Stimulated activated CD8-positive, alpha-beta memory T cell treated with anti-CD3 and anti-CD28 coated beads, Interleukin-2, amount 100 ng/mL, for 1 hour (primary cell): ENCODE results near the gene MON2.
"Not testable (repeated sequence)": the region's sequence is repeated elsewhere in the genome, so short reads cannot be mapped to it uniquely, and the experiment has no call there.

ENCODE experiments used
- DNase-seq, 2 donors: peaks; one replicate each; pipeline ENCODE4 v3.0.0-alpha.2; 2020; ENCODE audit warnings: low read depth in 2 of 2

The MON2 gene

GRCh38 chr12:62466594-62467491 is at the start of gene MON2:
Gene MON2 (plus strand): TSS chr12:62466826. CDS start chr12:62467208, 382 bp downstream.
- DNase-seq: peak; percentile 64 to 75

- DNase-seq: no peak
Observed at GRCh38 chr12:62426089-62426488, 40.5 kb upstream of the MON2 start.

- no peak for DNase-seq
Observed at GRCh38 chr12:62429457-62429856, 37.2 kb upstream of the MON2 start.

- DNase-seq: no peak
Observed at GRCh38 chr12:62434494-62435302, 31.9 kb upstream of the MON2 start.

- no peak for DNase-seq
Observed at GRCh38 chr12:62435303-62436163, 31.1 kb upstream of the MON2 start.

- DNase-seq: no peak
Observed at GRCh38 chr12:62436164-62436503, 30.5 kb upstream of the MON2 start.

- peak in 1 of 2 donors; percentile 28 for DNase-seq
Observed at GRCh38 chr12:62438098-62438692, 28.4 kb upstream of the MON2 start.

- no peak for DNase-seq
Observed at GRCh38 chr12:62446754-62447452, 19.7 kb upstream of the MON2 start.

GRCh38 chr12:62448436-62448835 is 18.2 kb upstream of the MON2 start:
- DNase-seq: no peak

- DNase-seq: not testable (repeated sequence)
Observed at GRCh38 chr12:62455429-62455828, 11.2 kb upstream of the MON2 start.

- no peak for DNase-seq
Observed at GRCh38 chr12:62458626-62459025, 8.0 kb upstream of the MON2 start.

GRCh38 chr12:62459976-62460375 is 6.7 kb upstream of the MON2 start:
- DNase-seq: no peak

GRCh38 chr12:62461171-62461837 is 5.3 kb upstream of the MON2 start:
- not testable (repeated sequence) for DNase-seq

- not testable (repeated sequence) for DNase-seq
Observed at GRCh38 chr12:62463252-62463651, 3.4 kb upstream of the MON2 start.

- DNase-seq: no peak
Observed at GRCh38 chr12:62466018-62466593, 520 bp upstream of the MON2 start.

GRCh38 chr12:62468397-62468796 is 1.8 kb downstream of the MON2 start:
- DNase-seq: no peak

GRCh38 chr12:62468935-62469334 is 2.3 kb downstream of the MON2 start:
- no peak for DNase-seq

GRCh38 chr12:62469704-62470103 is 3.1 kb downstream of the MON2 start:
- DNase-seq: no peak

- DNase-seq: no peak
Observed at GRCh38 chr12:62471734-62472133, 5.1 kb downstream of the MON2 start.

GRCh38 chr12:62472472-62472871 is 5.8 kb downstream of the MON2 start:
- no peak for DNase-seq
